GM12878 (cell line): ENCODE results near the gene SLC6A9. TPM values are rescaled to one million over a fixed set of nuclear protein-coding genes. Genes with fewer than 3 reads are reported as not detected.

Experiments
- ATAC-seq: fragments of 200-7000 bp; cut with Tn5 transposase; 3 replicates; pipeline ENCODE4 v1.9.1; 2020; ENCODE audit warnings: mild to moderate bottlenecking, moderate library complexity
- BruUV-seq: library from RNA; stranded (reverse); fragments of 400-500 nt; replicated peaks from 2 replicates; lab custom pipeline; 2021; lab: Mats Ljungman, UMichigan
- CTCF ChIA-PET: fragments of 300-600 bp; sonication (Branson Sonifier 250); formaldehyde crosslinking; extraction: SDS; loops from one replicate; lab custom pipeline; 2021; ENCODE audit warnings: inconsistent platforms; lab: Yijun Ruan, JAX
- POLR2A ChIA-PET: fragments of 350-600 bp; formaldehyde crosslinking; extraction: SDS; loops from one replicate; lab custom pipeline; 2021; ENCODE audit warnings: inconsistent platforms; lab: Charles Lee
- RAD21 ChIA-PET: fragments of 300-600 bp; sonication (Branson Sonifier 250); formaldehyde crosslinking; loops from one replicate; lab custom pipeline; 2023; ENCODE audit warnings: antibody characterized with exemption; ENCODE audit not compliant: unreplicated experiment; lab: Charles Lee
- SMC1A ChIA-PET: fragments of 300-600 bp; sonication (Branson Sonifier 250); formaldehyde crosslinking; loops from one replicate; lab custom pipeline; 2023; ENCODE audit not compliant: unreplicated experiment, uncharacterized antibody; lab: Charles Lee
- DNase-seq: peaks from one replicate; pipeline ENCODE4 v3.0.0-alpha.2; 2011; ENCODE audit warnings: low read depth, low spot score
- FAIRE-seq: peaks from 3 replicates; lab custom pipeline; 2011; peaks lifted over from hg19 to GRCh38; lab: Jason Lieb, UNC
- H2AFZ ChIP-seq: 2 replicates; pipeline ENCODE4 v1.6.0; 2011; ENCODE audit warnings: low read depth, low read length, control low read depth; ENCODE audit not compliant: control insufficient read depth
- H3K27ac ChIP-seq: 2 replicates; pipeline ENCODE4 v1.5.1; 2011; ENCODE audit warnings: control low read depth; ENCODE audit not compliant: control insufficient read depth, insufficient read depth
- H3K27me3 ChIP-seq, 2 experiments: replicated peaks in 1 of 2; 2 replicates each; pipeline versions ENCODE4 v1.6.0 to v1.6.1; 2011; ENCODE audit warnings: low read length in 1 of 2; ENCODE audit not compliant: control insufficient read depth in 2 of 2, insufficient read depth in 2 of 2
- H3K36me3 ChIP-seq, 2 experiments: 2 replicates each; pipeline ENCODE4 v1.5.1; 2011; ENCODE audit warnings: low read length in 1 of 2; ENCODE audit not compliant: control insufficient read depth in 2 of 2, insufficient read depth in 2 of 2
- H3K4me1 ChIP-seq: 2 replicates; pipeline ENCODE4 v1.6.1; 2011; ENCODE audit warnings: mild to moderate bottlenecking, low read length, moderate library complexity, mixed read lengths; ENCODE audit not compliant: control insufficient read depth, insufficient read depth
- H3K4me2 ChIP-seq: 2 replicates; pipeline ENCODE4 v1.6.0; 2011; ENCODE audit warnings: control low read depth; ENCODE audit not compliant: control insufficient read depth, insufficient read depth
- H3K4me3 ChIP-seq: fragments of 200-600 bp; sonication (generic); 2 replicates; pipeline ENCODE4 v1.5.1; 2016
- H3K79me2 ChIP-seq: 2 replicates; pipeline ENCODE4 v1.6.0; 2011; ENCODE audit warnings: low read length; ENCODE audit not compliant: control insufficient read depth, insufficient read depth
- H3K9ac ChIP-seq: 2 replicates; pipeline ENCODE4 v1.8.0; 2011; ENCODE audit warnings: low read length, control low read depth, mixed read lengths; ENCODE audit not compliant: control insufficient read depth, insufficient read depth
- H3K9me3 ChIP-seq: replicated peaks from 3 replicates; pipeline ENCODE4 v1.5.1; 2011; ENCODE audit warnings: mild to moderate bottlenecking, low read length; ENCODE audit not compliant: control insufficient read depth, insufficient read depth
- H4K20me1 ChIP-seq: 2 replicates; pipeline ENCODE4 v1.6.0; 2011; ENCODE audit not compliant: control insufficient read depth, insufficient read depth
- GABPA ChIP-seq: IDR thresholded peaks from 2 replicates; pipeline ENCODE4 v1.6.1; 2014; ENCODE audit warnings: antibody characterized with exemption, low read depth, mild to moderate bottlenecking, inconsistent platforms
- NFXL1 ChIP-seq: fragments of 450-650 bp; IDR thresholded peaks from 2 replicates; pipeline ENCODE4 v1.6.1; 2017; ENCODE audit warnings: antibody characterized with exemption, mild to moderate bottlenecking, borderline replicate concordance
- SUPT20H ChIP-seq: IDR thresholded peaks from 2 replicates; pipeline ENCODE4 v1.6.1; 2011; ENCODE audit warnings: low read depth, mild to moderate bottlenecking, low read length, moderate library complexity, borderline replicate concordance; ENCODE audit not compliant: control insufficient read depth
- WGBS: methylation state at CpG from one replicate; pipeline ENCODE4 v1.1.6; 2016; ENCODE audit warnings: low lambda C conversion rate; ENCODE audit not compliant: insufficient replicate concordance, insufficient coverage; ENCODE audit errors: missing lambda C conversion rate; 5-methylcytosine and 5-hydroxymethylcytosine counted together
- in situ Hi-C: fragments of 300-500 bp; cut with MboI; formaldehyde crosslinking; loops from 9 replicates; pipeline ENCODE4 v1.14.3; 2018; ENCODE audit warnings: mixed read lengths
- intact Hi-C: fragments of 100-400 bp; cut with micrococcal nuclease; formaldehyde crosslinking; loops from one replicate; pipeline ENCODE4 v1.14.2; 2022; ENCODE audit not compliant: unreplicated experiment
- polyA plus RNA-seq, 11 experiments: library from polyadenylated mRNA; depleted of rRNA in 4 of 11; unstranded in 6 of 11; stranded (reverse) in 5 of 11; fragments of >200 nt; fragmentation: Nextera tagmentation in 4 of 11; fragmentation: Illumina TruSeq in 1 of 11; extraction: Ambion mirVana in 4 of 11; extraction: Trizol in 1 of 11; gene quantifications; 1 replicate in 1 of 11; 2 replicates in 10 of 11; pipeline versions ENCODE4 v1.2.1 to v1.2.3, GENCODE V29; 2011 to 2016; ENCODE audit warnings: inconsistent platforms in 2 of 11, missing spikeins in 2 of 11, low read depth in 1 of 11
- total RNA-seq, 4 experiments: library from RNA; depleted of rRNA in 3 of 4; stranded (reverse); fragments of >200 nt in 3 of 4; fragmentation: Illumina TruSeq in 1 of 4; extraction: Trizol in 1 of 4; gene quantifications; 2 replicates each; pipeline versions ENCODE4 v1.2.1 to v1.2.3, GENCODE V29; 2013 to 2021
- TF ChIP-seq, protein P1 (sequence below): fragments of 150-350 bp; IDR thresholded peaks from 2 replicates; pipeline ENCODE4 v1.6.1; 2016; ENCODE audit warnings: low read depth, low read length
- TF ChIP-seq, protein P2 (sequence below): fragments of 450-650 bp; IDR thresholded peaks from 2 replicates; pipeline ENCODE4 v1.6.1; 2018; ENCODE audit warnings: borderline replicate concordance, mild to moderate bottlenecking; ENCODE audit not compliant: partially characterized antibody

Gene SLC6A9
- total and polyA plus RNA-seq, 10 of the 15 experiments (the other 5 are each of a cell fraction or from before 2014, with no cell fraction given): 0.02 to 2.0 (median 0.63) TPM

DNA sequence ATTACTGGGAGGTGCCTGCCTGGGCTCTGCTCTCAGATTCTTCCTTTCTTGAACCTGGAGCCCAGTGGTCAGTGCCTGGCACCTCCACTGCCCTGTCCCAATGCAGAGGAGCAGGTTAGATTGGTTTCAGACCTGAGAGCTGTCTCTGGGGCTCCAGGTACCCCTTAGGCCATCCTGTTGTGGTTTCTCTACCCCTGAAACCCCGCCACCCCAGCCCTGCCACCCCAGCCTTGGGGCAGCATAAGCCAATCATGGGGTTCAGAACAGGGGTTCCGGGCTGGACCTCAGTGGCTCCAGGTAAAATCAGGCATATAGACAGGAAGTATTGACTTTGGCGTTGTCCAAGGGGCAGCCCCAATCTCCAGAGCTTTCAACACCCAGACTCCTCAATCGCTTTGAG lies 3.2 kb upstream of the SLC6A9 start (continued):
- TF ChIP-seq, protein P1, sequence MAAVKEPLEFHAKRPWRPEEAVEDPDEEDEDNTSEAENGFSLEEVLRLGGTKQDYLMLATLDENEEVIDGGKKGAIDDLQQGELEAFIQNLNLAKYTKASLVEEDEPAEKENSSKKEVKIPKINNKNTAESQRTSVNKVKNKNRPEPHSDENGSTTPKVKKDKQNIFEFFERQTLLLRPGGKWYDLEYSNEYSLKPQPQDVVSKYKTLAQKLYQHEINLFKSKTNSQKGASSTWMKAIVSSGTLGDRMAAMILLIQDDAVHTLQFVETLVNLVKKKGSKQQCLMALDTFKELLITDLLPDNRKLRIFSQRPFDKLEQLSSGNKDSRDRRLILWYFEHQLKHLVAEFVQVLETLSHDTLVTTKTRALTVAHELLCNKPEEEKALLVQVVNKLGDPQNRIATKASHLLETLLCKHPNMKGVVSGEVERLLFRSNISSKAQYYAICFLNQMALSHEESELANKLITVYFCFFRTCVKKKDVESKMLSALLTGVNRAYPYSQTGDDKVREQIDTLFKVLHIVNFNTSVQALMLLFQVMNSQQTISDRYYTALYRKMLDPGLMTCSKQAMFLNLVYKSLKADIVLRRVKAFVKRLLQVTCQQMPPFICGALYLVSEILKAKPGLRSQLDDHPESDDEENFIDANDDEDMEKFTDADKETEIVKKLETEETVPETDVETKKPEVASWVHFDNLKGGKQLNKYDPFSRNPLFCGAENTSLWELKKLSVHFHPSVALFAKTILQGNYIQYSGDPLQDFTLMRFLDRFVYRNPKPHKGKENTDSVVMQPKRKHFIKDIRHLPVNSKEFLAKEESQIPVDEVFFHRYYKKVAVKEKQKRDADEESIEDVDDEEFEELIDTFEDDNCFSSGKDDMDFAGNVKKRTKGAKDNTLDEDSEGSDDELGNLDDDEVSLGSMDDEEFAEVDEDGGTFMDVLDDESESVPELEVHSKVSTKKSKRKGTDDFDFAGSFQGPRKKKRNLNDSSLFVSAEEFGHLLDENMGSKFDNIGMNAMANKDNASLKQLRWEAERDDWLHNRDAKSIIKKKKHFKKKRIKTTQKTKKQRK: no peak

DNA sequence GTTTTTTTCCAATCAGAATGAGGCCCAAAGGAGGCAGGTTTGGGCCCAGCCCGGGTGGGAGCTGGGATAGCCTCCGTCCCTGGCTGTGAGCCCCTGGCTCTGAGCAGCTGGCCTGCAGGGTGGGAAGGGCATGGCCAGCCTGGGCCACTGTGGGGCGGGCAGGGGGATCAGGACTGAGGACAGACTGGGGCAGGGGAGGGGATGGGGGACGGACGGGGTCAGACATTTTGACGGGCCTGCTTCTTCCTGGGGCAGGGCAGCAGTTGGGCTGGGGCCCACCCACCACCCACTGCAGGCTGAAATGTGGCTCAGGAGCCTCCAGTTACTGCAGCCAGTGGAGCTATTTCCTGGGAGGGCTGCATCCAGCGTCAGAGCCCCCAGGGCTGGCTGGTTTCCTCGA lies 2.5 kb upstream of the SLC6A9 start:
- Histone ChIP-seq H3K4me1 (peaks cover 6% of the 10 kb centered on the region), H3K79me2 (no peaks in the 10 kb centered on the region), H3K9me3 (no peaks in the 10 kb centered on the region), H3K4me2 (no peak overlapping the region), H2AFZ (no peak overlapping the region), H3K27ac (no peak overlapping the region), H3K9ac (no peak overlapping the region), H3K36me3 (no peaks in the 10 kb centered on the region), H3K27me3 (no peaks in the 10 kb centered on the region), H4K20me1 (no peaks in the 10 kb centered on the region), H3K4me3 (no peak overlapping the region)
- SMC1A ChIA-PET: interaction anchor here (2.1 kb wide), 1 partner anchor 99 kb away, joined by 5 read pairs; no protein-coding TSS in a partner anchor
- POLR2A ChIA-PET: interaction anchor here (1.2 kb wide), 1 partner anchor 45 kb away, joined by 3 read pairs; no protein-coding TSS in a partner anchor
- no peak for ATAC-seq
- FAIRE-seq: no peak
- 29% methylated on average over 5 of the region's 8 CpGs for WGBS
- CTCF ChIA-PET: interaction anchor here (0.9 to 8.9 kb wide), 4 partner anchors 9 to 42 kb away, joined by 3 to 167 read pairs (median 42); no protein-coding TSS in a partner anchor
- BruUV-seq: no TSS peak
- in situ Hi-C loops: loop anchor here (10.0 kb wide), 1 partner anchor 269 kb away; no protein-coding TSS in a partner anchor
- RAD21 ChIA-PET: interaction anchor here (0.6 to 1.6 kb wide), 2 partner anchors 270 to 1112 kb away, joined by 3 to 5 read pairs; no protein-coding TSS in a partner anchor
- no peak for DNase-seq
- TF ChIP-seq GABPA (no peak), NFXL1 (no peak), SUPT20H (no peak)
- TF ChIP-seq, protein P2, sequence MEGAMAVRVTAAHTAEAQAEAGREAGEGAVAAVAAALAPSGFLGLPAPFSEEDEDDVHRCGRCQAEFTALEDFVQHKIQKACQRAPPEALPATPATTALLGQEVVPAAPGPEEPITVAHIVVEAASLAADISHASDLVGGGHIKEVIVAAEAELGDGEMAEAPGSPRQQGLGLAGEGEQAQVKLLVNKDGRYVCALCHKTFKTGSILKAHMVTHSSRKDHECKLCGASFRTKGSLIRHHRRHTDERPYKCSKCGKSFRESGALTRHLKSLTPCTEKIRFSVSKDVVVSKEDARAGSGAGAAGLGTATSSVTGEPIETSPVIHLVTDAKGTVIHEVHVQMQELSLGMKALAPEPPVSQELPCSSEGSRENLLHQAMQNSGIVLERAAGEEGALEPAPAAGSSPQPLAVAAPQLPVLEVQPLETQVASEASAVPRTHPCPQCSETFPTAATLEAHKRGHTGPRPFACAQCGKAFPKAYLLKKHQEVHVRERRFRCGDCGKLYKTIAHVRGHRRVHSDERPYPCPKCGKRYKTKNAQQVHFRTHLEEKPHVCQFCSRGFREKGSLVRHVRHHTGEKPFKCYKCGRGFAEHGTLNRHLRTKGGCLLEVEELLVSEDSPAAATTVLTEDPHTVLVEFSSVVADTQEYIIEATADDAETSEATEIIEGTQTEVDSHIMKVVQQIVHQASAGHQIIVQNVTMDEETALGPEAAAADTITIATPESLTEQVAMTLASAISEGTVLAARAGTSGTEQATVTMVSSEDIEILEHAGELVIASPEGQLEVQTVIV: no peak
- intact Hi-C loops: loop anchor here (5.0 kb wide), 1 partner anchor 41 kb away; the partner anchor contains the start of gene CCDC24
